ENCODE data around the gene BRD4.

DNA sequence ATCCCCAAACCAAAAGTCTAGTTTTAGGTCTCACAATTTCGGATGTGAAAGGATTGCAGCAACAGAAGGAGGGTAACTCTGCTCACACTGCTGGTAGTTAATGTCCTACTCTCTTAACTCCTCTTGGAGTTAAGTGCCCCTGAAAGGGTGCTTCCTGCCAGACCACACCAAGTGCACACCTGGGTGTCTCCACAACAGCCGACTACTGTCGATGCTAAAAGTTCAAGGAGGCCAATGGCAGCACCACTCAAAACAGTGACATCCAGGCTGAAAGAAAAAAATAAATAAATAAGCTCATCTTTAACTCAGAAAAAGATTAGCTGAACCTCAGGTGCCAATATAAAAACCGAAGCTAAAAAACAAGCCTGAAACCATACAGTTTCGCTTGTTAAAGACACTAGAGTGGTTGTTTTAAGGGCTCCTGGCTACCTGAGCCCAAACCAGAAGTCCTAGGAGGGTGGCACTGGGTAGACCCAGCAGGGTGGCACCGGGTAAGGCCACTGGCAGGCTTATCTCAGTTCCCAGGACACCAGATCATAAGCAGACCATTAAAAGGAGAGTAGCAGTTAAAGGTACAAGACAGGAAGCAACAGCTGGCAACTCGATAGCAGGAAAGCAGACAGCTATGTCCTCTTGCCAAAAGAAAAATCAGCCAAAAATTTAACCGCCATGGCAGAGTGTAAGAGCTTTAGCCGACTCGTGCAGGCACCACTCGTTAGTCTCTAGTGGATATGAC is 39.3 kb downstream of the BRD4 start:
- no peak for TF ChIP-seq POLR2A (IDR thresholded peaks at IDR 0.05)
- TF ChIP-seq, protein P1, sequence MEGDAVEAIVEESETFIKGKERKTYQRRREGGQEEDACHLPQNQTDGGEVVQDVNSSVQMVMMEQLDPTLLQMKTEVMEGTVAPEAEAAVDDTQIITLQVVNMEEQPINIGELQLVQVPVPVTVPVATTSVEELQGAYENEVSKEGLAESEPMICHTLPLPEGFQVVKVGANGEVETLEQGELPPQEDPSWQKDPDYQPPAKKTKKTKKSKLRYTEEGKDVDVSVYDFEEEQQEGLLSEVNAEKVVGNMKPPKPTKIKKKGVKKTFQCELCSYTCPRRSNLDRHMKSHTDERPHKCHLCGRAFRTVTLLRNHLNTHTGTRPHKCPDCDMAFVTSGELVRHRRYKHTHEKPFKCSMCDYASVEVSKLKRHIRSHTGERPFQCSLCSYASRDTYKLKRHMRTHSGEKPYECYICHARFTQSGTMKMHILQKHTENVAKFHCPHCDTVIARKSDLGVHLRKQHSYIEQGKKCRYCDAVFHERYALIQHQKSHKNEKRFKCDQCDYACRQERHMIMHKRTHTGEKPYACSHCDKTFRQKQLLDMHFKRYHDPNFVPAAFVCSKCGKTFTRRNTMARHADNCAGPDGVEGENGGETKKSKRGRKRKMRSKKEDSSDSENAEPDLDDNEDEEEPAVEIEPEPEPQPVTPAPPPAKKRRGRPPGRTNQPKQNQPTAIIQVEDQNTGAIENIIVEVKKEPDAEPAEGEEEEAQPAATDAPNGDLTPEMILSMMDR (IDR thresholded peaks at IDR 0.05 in 4 of 5, conservative IDR thresholded peaks at IDR 0.05 in 1 of 5): no peak

Measured in gastrocnemius medialis (tissue), 4 donors.